Ascending aorta (tissue), 2 donors: ENCODE measurements around the gene PID1. TPM values are rescaled to one million over a fixed set of nuclear protein-coding genes. Genes with fewer than 3 reads are reported as not detected.
A peak's percentile ranks its signal among the peaks of the same experiment; 100 is the strongest.

ENCODE experiments used
- DNase-seq, 2 donors: peaks; one replicate each; pipeline ENCODE4 v3.0.0-alpha.2; 2019; ENCODE audit warnings: low spot score in 2 of 2
- H3K27ac ChIP-seq, 2 donors: fragments of 200-600 bp; sonication (generic); one replicate each; pipeline ENCODE4 v1.5.1; 2016 to 2017; ENCODE audit warnings: mild to moderate bottlenecking in 1 of 2
- H3K27me3 ChIP-seq: fragments of 200-600 bp; sonication (generic); one replicate; pipeline ENCODE4 v1.5.1; 2017
- H3K36me3 ChIP-seq, 2 donors: fragments of 200-600 bp; sonication (generic); one replicate each; pipeline ENCODE4 v1.5.1; 2016
- H3K4me1 ChIP-seq, 2 donors: fragments of 200-600 bp; sonication (generic); one replicate each; pipeline ENCODE4 v1.5.1; 2016 to 2017; ENCODE audit warnings: mild to moderate bottlenecking in 1 of 2
- H3K4me3 ChIP-seq, 2 donors: fragments of 200-600 bp; sonication (generic); one replicate each; pipeline ENCODE4 v1.5.1; 2016 to 2017; ENCODE audit warnings: mild to moderate bottlenecking in 1 of 2
- H3K9me3 ChIP-seq, 2 donors: fragments of 200-600 bp; sonication (generic); one replicate each; pipeline ENCODE4 v1.5.1; 2016
- CTCF ChIP-seq, 3 experiments: fragments of 200-600 bp in 2 of 3; fragments of 450-650 bp in 1 of 3; sonication (generic) in 2 of 3; IDR thresholded peaks; one replicate each; pipeline ENCODE4 v1.5.1; 2016 to 2019; ENCODE audit warnings: antibody characterized with exemption in 3 of 3, mild to moderate bottlenecking in 1 of 3, moderate library complexity in 1 of 3
- intact Hi-C: fragments of 100-400 bp; cut with DNase I; formaldehyde crosslinking; loops from one replicate; pipeline ENCODE4 v1.15.1; 2023
- total RNA-seq: library from RNA; depleted of rRNA; stranded (reverse); fragments of >200 nt; gene quantifications from one replicate; pipeline ENCODE4 v1.1.0, GENCODE V29; 2016

Gene PID1
- total RNA-seq, 1 donor from 2014 or later, result 38.4 TPM

- intact Hi-C loops, result loop anchor here (10.0 kb wide), 1 partner anchor 270 kb away; no protein-coding TSS in a partner anchor
- TF ChIP-seq CTCF (IDR thresholded peaks at IDR 0.05), result no peak
- Histone ChIP-seq H3K4me1 (peaks cover 3 to 26% of the 10 kb centered on the region in 2 donors), H3K27me3 (no peaks in the 10 kb centered on the region), H3K36me3 (no peaks in the 10 kb centered on the region), H3K4me3 (no peak overlapping the region), H3K27ac (peak overlapping the region; percentile 28 to 71), H3K9me3 (peaks cover 0 to 11% of the 10 kb centered on the region in 2 donors)
- DNase-seq, result no peak
Observed at GRCh38 chr2:229174794-229175496, 96.1 kb downstream of the PID1 start.

DNA sequence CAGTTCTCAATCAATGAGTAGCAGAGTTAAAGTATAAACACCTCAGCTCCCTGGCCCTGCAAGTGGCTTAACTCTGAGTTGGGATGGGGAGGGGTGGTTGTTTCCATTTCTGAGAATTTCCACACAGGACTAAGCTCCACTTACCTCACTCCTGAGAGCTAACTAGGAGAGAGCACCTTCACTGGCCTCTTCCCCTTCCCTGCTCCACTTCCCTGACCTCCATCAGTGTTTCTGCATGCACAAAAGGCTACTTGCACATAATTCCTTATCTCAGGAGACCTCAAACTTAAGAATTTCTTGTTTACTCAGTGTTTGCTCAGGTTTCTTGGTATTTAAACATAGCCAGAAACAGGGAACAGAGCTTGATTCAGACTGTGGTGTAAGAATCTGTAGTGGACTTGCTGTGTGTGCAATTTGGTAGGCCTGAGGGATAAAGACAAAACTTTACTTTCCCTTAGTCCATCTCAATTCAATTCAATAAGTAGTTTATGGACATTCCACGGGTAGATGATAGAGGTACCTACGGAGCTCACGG is 97.2 kb downstream of the PID1 start:
- Histone ChIP-seq H3K27ac (peak overlapping the region; percentile 25 to 37), H3K36me3 (no peaks in the 10 kb centered on the region), H3K4me1 (peaks cover 3 to 27% of the 10 kb centered on the region in 2 donors), H3K4me3 (no peak overlapping the region), H3K9me3 (peaks cover 0 to 11% of the 10 kb centered on the region in 2 donors), H3K27me3 (no peaks in the 10 kb centered on the region)
- TF ChIP-seq CTCF (IDR thresholded peaks at IDR 0.05), result no peak
- intact Hi-C loops, result loop anchor here (10.0 kb wide), 1 partner anchor 271 kb away; no protein-coding TSS in a partner anchor
- DNase-seq, result no peak

DNA sequence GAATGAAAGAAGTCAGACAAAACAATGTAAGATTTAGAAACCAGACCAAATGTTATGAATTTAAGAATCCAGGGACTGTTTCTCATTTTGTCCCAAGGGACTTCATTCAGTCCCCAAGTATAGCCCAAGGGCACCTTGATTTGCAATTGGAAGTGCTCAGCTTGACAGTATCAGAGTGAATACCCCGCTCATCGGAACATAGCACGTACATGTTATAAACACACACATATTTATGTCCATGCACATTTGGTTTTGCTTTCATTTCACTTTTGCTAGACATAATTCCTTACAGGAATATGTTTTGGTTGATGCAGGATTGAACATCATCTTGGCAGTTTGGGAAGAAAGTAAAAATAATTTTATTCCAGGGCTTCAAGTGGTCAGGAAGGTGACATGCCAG is 100.2 kb downstream of the PID1 start:
- no peak for DNase-seq
- no peaks in the 10 kb centered on the region for H3K27me3 ChIP-seq
- H3K36me3 ChIP-seq, result no peaks in the 10 kb centered on the region
- no peak overlapping the region for H3K4me3 ChIP-seq
- TF ChIP-seq CTCF (IDR thresholded peaks at IDR 0.05), result no peak
- peaks cover 3 to 27% of the 10 kb centered on the region in 2 donors for H3K4me1 ChIP-seq
- peaks cover 0 to 11% of the 10 kb centered on the region in 2 donors for H3K9me3 ChIP-seq
- intact Hi-C loops, result loop anchor here (10.0 kb wide), 1 partner anchor 274 kb away; no protein-coding TSS in a partner anchor
- H3K27ac ChIP-seq, result peak overlapping the region; percentile 27 to 36

DNA sequence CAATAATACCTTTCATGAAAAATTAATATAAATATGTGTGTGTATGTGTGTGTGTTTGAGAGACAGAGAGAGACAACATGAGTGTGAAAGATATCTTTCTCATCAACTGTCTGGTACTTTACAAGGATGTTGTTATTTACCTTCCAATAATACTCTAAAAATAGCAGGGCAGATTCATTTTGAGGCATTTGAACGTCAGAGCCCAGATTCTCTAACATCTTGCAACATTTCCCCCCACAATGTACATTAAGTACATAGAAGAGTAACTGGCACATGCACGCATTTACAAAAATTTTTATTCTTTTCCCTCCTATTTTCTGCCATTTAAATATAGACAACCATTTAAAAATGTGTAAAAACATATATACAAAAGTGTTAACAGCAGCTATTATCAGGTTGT is 100.9 kb downstream of the PID1 start:
- peak overlapping the region; percentile 31 to 59 for H3K27ac ChIP-seq

DNA sequence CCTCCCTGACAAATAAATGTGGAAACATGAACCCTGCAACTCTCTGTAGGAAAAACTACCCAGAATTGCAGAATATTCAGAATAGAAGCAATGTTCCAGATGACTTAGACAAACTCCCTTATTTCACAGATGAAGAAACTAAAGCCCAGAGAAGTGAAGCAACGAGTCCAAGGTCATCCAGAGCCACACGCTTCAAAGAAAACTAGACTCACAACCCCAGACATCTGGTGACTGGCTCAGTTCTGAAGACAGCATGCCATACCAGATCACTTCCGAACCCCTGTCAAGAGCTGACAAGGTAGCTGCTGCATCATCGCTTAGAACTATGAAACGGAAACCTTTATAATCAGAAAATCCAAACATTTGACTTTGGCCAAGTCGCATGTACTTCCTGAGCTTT is 101.3 kb downstream of the PID1 start:
- no peak for TF ChIP-seq CTCF (IDR thresholded peaks at IDR 0.05)
- no peak for DNase-seq
- H3K4me3 ChIP-seq, result no peak overlapping the region
- H3K9me3 ChIP-seq, result peaks cover 0 to 11% of the 10 kb centered on the region in 2 donors
- H3K36me3 ChIP-seq, result no peaks in the 10 kb centered on the region
- intact Hi-C loops, result loop anchor here (10.0 kb wide), 1 partner anchor 275 kb away; no protein-coding TSS in a partner anchor
- H3K4me1 ChIP-seq, result peaks cover under 1 to 24% of the 10 kb centered on the region in 2 donors
- peak overlapping the region; percentile 31 to 59 for H3K27ac ChIP-seq
- H3K27me3 ChIP-seq, result no peaks in the 10 kb centered on the region

More for the DNA sequence above, 100.9 kb downstream of the PID1 start:
- DNase-seq, result no peak
- intact Hi-C loops, result loop anchor here (10.0 kb wide), 1 partner anchor 275 kb away; no protein-coding TSS in a partner anchor
- H3K4me1 ChIP-seq, result peaks cover 3 to 27% of the 10 kb centered on the region in 2 donors
- peaks cover 0 to 11% of the 10 kb centered on the region in 2 donors for H3K9me3 ChIP-seq
- H3K36me3 ChIP-seq, result no peaks in the 10 kb centered on the region
- no peak overlapping the region for H3K4me3 ChIP-seq
- no peak for TF ChIP-seq CTCF (IDR thresholded peaks at IDR 0.05)
- no peaks in the 10 kb centered on the region for H3K27me3 ChIP-seq
